HUES48 (cell line): ENCODE results near the gene DDX19B.

Experiments used
- H3K27ac ChIP-seq: one replicate; pipeline ENCODE4 v1.7.0; 2013; ENCODE audit warnings: low read depth, low read length, inconsistent platforms
- H3K27me3 ChIP-seq: 2 replicates; pipeline ENCODE4 v1.6.1; 2013; ENCODE audit warnings: mild to moderate bottlenecking, low read length; ENCODE audit not compliant: control insufficient read depth, insufficient read depth
- H3K36me3 ChIP-seq: 2 replicates; pipeline ENCODE4 v1.6.1; 2013; ENCODE audit warnings: low read length; ENCODE audit not compliant: control insufficient read depth, insufficient read depth
- H3K4me1 ChIP-seq: 2 replicates; pipeline ENCODE4 v1.6.1; 2013; ENCODE audit warnings: mild to moderate bottlenecking, low read length; ENCODE audit not compliant: control insufficient read depth, insufficient read depth
- H3K4me3 ChIP-seq: 2 replicates; pipeline ENCODE4 v1.5.1; 2013; ENCODE audit warnings: mild to moderate bottlenecking, low read depth, low read length
- H3K9ac ChIP-seq: 2 replicates; pipeline ENCODE4 v1.6.1; 2013; ENCODE audit warnings: mild to moderate bottlenecking, low read depth, low read length, moderate library complexity
- H3K9me3 ChIP-seq: 2 replicates; pipeline ENCODE4 v1.6.1; 2013; ENCODE audit warnings: low read length; ENCODE audit not compliant: control insufficient read depth, insufficient read depth

DDX19B gene

DNA sequence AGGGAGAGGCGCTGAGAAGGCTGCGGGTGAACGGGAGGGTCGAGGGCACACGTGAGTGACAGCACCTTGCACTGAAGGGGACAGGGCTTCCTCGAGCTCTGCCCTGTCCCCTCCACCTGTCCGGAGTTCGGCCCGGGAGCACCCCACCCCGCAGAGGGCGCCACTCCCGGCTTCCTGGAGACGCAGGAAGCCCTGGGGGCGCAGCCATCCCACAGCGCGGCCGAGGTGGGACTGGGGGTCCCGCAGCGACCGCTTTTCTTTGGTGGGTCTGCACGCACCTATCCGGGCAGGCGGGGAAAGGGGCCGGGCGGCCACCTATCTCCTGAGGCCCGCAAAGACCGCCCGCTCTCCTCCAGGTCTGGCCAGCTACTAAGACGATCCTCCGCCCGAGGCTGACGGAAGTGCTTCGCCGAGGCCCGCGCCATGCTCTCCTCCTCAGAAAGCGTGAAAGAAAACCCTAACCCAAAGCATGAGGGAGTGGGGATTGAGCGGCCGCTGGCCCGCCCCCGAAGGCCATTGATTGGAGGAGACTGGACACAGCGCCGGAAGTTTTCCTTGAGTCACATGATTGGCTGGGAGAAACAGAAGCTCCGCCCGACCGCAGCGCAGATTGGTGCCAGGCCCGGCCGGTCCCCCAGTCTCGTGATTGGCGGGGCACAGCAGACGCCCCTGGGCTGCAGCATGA lies 82.1 kb downstream of the DDX19B start:
- peak overlapping the region; percentile 76 for H3K4me3 ChIP-seq
- peak overlapping the region; percentile 84 for H3K9ac ChIP-seq
- H3K36me3 ChIP-seq = peaks cover 34% of the 10 kb centered on the region
- no peaks in the 10 kb centered on the region for H3K27me3 ChIP-seq
- H3K27ac ChIP-seq = peak overlapping the region; percentile 97
- H3K9me3 ChIP-seq = no peaks in the 10 kb centered on the region
- no peaks in the 10 kb centered on the region for H3K4me1 ChIP-seq

DNA sequence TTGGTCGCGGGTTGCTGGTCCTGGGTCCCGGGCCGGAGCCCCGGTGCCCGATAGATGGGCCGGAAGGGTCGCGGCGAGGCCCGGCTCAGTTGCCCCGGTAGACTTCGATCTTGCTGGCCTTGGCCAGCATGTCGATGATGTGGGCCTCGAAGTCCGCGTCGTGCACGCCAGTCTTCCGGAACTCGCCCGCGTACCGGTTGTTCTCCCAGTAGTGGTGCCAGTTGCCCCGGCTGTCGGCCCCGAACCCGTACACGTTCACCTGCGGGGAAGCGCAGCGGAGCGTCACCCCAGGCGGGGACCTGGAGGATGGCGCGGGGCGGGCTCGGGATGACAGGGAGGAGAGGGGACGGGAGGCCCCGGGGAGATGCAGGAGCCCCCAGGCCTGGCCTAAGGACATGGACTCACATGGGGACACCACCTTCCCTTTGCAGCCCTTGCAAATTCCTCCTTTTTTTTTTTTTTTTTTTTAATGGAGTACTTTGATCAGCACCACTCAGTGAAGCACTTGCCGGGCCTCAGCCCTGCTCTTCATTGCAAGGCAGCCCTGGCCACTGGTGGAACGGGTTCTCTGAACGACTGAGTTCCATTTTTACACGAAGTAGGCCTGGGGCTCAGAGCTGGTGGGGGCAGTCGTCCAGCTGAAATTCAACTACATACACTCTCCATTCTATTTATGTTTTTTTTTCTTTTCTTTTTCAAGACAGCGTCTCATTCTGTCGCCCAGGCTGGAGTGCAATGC lies 82.8 kb downstream of the DDX19B start:
- H3K9me3 ChIP-seq = no peaks in the 10 kb centered on the region
- H3K9ac ChIP-seq = peak overlapping the region; percentile 26; the same call in 1 of the 2 replicates
- H3K27me3 ChIP-seq = no peaks in the 10 kb centered on the region
- peak overlapping the region; percentile 72 for H3K4me3 ChIP-seq
- H3K36me3 ChIP-seq = peaks cover 28% of the 10 kb centered on the region
- H3K4me1 ChIP-seq = no peaks in the 10 kb centered on the region
- H3K27ac ChIP-seq = peak overlapping the region; percentile 70

DNA sequence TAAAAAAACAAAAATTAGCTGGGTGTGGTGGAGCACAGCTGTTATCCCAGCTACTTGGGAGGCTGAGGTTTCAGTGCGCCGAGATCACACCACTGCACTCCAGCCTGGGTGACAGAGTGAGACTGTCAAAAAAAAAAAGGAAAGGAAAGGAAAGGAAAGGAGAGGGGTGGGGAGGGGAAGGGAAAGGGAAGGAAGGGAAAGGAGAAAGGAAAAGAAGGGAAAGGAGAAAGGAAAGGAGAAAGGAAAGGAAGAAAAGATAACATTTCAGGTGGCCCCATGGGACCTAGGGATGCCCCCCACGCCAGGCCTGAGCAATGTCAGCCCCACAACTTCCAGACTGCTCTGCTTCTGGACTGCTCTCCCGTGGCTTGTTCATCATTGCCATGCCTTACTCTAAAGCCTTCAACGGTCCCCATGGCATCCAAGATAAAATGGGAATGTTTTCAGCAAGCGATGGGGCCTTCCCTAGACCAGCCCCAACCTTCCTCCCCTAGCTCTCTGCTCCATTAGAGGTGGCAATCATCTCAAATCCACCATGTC lies 84.5 kb downstream of the DDX19B start:
- Histone ChIP-seq H3K27me3 (no peaks in the 10 kb centered on the region), H3K4me1 (no peaks in the 10 kb centered on the region), H3K9ac (no peak overlapping the region), H3K9me3 (no peaks in the 10 kb centered on the region), H3K4me3 (no peak overlapping the region), H3K36me3 (peaks cover 38% of the 10 kb centered on the region), H3K27ac (no peak overlapping the region)
